Measurements from ENCODE around the gene GPR137C. TPM values are rescaled to one million over a fixed set of nuclear protein-coding genes. Genes with fewer than 3 reads are reported as not detected.

GPR137C gene
- polyA plus RNA-seq, 3 donors from 2014 or later = 0.06 TPM; not detected in 2

GRCh38 chr14:52596861-52597260 is 44.2 kb downstream of the GPR137C start:
- peaks cover 0 to 4% (median 2%) of the 10 kb centered on the region in 6 donors for H3K9me3 Mint-ChIP-seq
- no peak for DNase-seq
- H3K27me3 Mint-ChIP-seq (ENCODE audit: low read depth in 3 of 3) = peaks cover 2 to 11% (median 2%) of the 10 kb centered on the region in 3 donors
- no peaks in the 10 kb centered on the region for H3K4me1 Mint-ChIP-seq
- H3K4me3 Mint-ChIP-seq = no peak overlapping the region
- peaks cover 0 to 8% (median 0%) of the 10 kb centered on the region in 3 donors for H3K36me3 Mint-ChIP-seq
- no peak overlapping the region for H3K27ac Mint-ChIP-seq

- peaks cover 0 to 4% (median under 1%) of the 10 kb centered on the region in 6 donors for H3K9me3 Mint-ChIP-seq
- H3K4me3 Mint-ChIP-seq = no peak overlapping the region
- no peak for DNase-seq
- H3K4me1 Mint-ChIP-seq = no peaks in the 10 kb centered on the region
- peaks cover 2 to 7% (median 2%) of the 10 kb centered on the region in 3 donors for H3K27me3 Mint-ChIP-seq (ENCODE audit: low read depth in 3 of 3)
- H3K36me3 Mint-ChIP-seq = peaks cover 0 to 4% (median 0%) of the 10 kb centered on the region in 3 donors
- no peak overlapping the region for H3K27ac Mint-ChIP-seq
Observed at GRCh38 chr14:52598568-52598967, 45.9 kb downstream of the GPR137C start.

- H3K4me1 Mint-ChIP-seq = no peaks in the 10 kb centered on the region
- no peak for DNase-seq
- no peak overlapping the region for H3K4me3 Mint-ChIP-seq
- peaks cover 0 to 5% (median 0%) of the 10 kb centered on the region in 3 donors for H3K36me3 Mint-ChIP-seq
- no peak overlapping the region for H3K27ac Mint-ChIP-seq
- H3K9me3 Mint-ChIP-seq = peaks cover 0 to 4% (median under 1%) of the 10 kb centered on the region in 6 donors
- peaks cover 2 to 5% (median 3%) of the 10 kb centered on the region in 3 donors for H3K27me3 Mint-ChIP-seq (ENCODE audit: low read depth in 3 of 3)
Observed at GRCh38 chr14:52599974-52600373, 47.3 kb downstream of the GPR137C start.

- H3K27ac Mint-ChIP-seq = no peak overlapping the region
- H3K4me3 Mint-ChIP-seq = no peak overlapping the region
- H3K36me3 Mint-ChIP-seq = peaks cover 0 to 4% (median 3%) of the 10 kb centered on the region in 3 donors
- H3K9me3 Mint-ChIP-seq = peaks cover 0 to 4% (median 0%) of the 10 kb centered on the region in 6 donors
- no peak for DNase-seq
- H3K27me3 Mint-ChIP-seq (ENCODE audit: low read depth in 3 of 3) = peaks cover 0 to 5% (median 4%) of the 10 kb centered on the region in 3 donors
- H3K4me1 Mint-ChIP-seq = no peaks in the 10 kb centered on the region
Observed at GRCh38 chr14:52602131-52602530, 49.5 kb downstream of the GPR137C start.

- Mint-ChIP-seq H3K4me3 (no peak overlapping the region), H3K27ac (no peak overlapping the region), H3K9me3 (peaks cover 0 to 4% (median 0%) of the 10 kb centered on the region in 6 donors), H3K4me1 (no peaks in the 10 kb centered on the region), H3K27me3 (ENCODE audit: low read depth in 3 of 3) (peaks cover 0 to 4% (median 2%) of the 10 kb centered on the region in 3 donors), H3K36me3 (peaks cover 0 to 4% (median 3%) of the 10 kb centered on the region in 3 donors)
- DNase-seq = no peak
Observed at GRCh38 chr14:52607061-52607460, 54.4 kb downstream of the GPR137C start.

GRCh38 chr14:52609445-52610044 is 56.9 kb downstream of the GPR137C start:
- no peak overlapping the region for H3K4me3 Mint-ChIP-seq
- H3K9me3 Mint-ChIP-seq = peaks cover 0 to 4% (median 0%) of the 10 kb centered on the region in 6 donors
- no peak for DNase-seq
- peaks cover 0 to 4% (median 3%) of the 10 kb centered on the region in 3 donors for H3K36me3 Mint-ChIP-seq
- no peak overlapping the region for H3K27ac Mint-ChIP-seq
- H3K27me3 Mint-ChIP-seq (ENCODE audit: low read depth in 3 of 3) = peaks cover 0 to 4% (median 2%) of the 10 kb centered on the region in 3 donors
- H3K4me1 Mint-ChIP-seq = no peaks in the 10 kb centered on the region

DNA sequence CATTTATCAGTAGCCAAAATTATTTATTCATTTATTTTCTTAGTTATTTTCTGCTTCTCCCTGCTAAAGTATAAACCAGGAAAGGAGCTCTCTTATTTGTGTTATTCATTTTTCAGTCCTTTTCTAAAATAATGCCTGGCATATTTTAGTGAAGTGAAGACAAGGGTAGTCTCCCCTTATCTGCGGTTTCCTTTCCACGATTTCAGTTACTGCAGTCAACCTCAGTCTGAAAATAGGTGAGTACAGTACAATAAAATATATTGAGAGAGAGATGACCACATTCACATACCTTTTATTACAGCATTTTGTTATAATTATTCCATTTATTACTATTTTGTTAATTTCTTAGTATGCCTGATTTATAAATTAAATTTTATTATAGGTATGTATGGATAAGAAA is 57.6 kb downstream of the GPR137C start:
- peaks cover 0 to under 1% (median 0%) of the 10 kb centered on the region in 6 donors for H3K9me3 Mint-ChIP-seq
- peaks cover 0 to 2% (median under 1%) of the 10 kb centered on the region in 3 donors for H3K27me3 Mint-ChIP-seq (ENCODE audit: low read depth in 3 of 3)
- no peak for DNase-seq
- H3K36me3 Mint-ChIP-seq = peaks cover 0 to 3% (median under 1%) of the 10 kb centered on the region in 3 donors
- H3K4me3 Mint-ChIP-seq = no peak overlapping the region
- no peaks in the 10 kb centered on the region for H3K4me1 Mint-ChIP-seq
- no peak overlapping the region for H3K27ac Mint-ChIP-seq

DNA sequence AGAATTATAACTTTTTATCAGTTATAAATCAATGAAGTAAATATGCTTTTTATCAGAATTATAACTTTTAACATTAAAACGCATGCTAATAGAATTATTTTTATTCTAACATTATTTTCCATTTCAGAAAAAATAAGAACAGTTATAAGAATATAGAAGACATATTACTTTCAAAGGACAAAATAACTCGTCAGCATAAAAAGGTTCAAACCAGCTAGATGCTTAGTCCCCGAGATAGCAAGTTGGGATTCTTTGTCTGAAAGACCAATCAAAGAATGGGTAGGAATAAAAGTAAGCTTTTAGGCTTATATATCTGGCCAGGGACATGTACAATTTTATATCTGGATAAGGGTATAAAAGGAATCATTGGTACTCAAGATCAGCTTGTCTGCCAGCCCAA is 66.0 kb downstream of the GPR137C start:
- Mint-ChIP-seq H3K4me3 (no peak overlapping the region), H3K4me1 (no peaks in the 10 kb centered on the region), H3K27ac (no peak overlapping the region), H3K27me3 (ENCODE audit: low read depth in 3 of 3) (peaks cover 0 to 2% (median 0%) of the 10 kb centered on the region in 3 donors), H3K36me3 (no peaks in the 10 kb centered on the region), H3K9me3 (peaks cover 0 to 1% (median 0%) of the 10 kb centered on the region in 6 donors)
- DNase-seq = no peak

GRCh38 chr14:52619687-52620086 is 67.1 kb downstream of the GPR137C start:
- H3K36me3 Mint-ChIP-seq = no peaks in the 10 kb centered on the region
- H3K27me3 Mint-ChIP-seq (ENCODE audit: low read depth in 3 of 3) = peaks cover 0 to 2% (median 1%) of the 10 kb centered on the region in 3 donors
- H3K4me3 Mint-ChIP-seq = no peak overlapping the region
- H3K27ac Mint-ChIP-seq = no peak overlapping the region
- H3K4me1 Mint-ChIP-seq = no peaks in the 10 kb centered on the region
- DNase-seq = no peak
- peaks cover 0 to 1% (median 0%) of the 10 kb centered on the region in 6 donors for H3K9me3 Mint-ChIP-seq

- no peaks in the 10 kb centered on the region for H3K4me1 Mint-ChIP-seq
Observed at GRCh38 chr14:52640137-52640536, 87.5 kb downstream of the GPR137C start.

DNA sequence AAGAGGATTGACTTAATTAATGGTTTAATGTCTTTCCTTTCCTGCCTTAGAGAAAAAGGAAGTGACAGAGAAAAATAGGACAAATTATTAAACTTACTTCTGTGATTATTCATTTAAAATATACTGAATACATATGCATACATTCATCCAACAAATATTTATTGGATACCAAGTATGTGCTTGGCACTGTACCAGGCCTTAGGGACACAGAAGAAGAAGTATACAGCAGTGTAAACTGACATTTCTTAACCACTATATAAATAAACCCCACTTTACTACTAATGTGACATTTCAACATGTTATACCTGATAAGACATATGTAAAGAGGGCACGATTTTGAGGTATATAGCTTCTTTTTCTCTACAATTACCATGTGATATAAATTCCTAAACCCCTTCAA is 89.1 kb downstream of the GPR137C start:
- DNase-seq = no peak
- no peaks in the 10 kb centered on the region for H3K27me3 Mint-ChIP-seq (ENCODE audit: low read depth in 3 of 3)
- no peaks in the 10 kb centered on the region for H3K4me1 Mint-ChIP-seq
- no peak overlapping the region for H3K4me3 Mint-ChIP-seq
- H3K36me3 Mint-ChIP-seq = peaks cover 13 to 28% (median 27%) of the 10 kb centered on the region in 3 donors
- no peak overlapping the region for H3K27ac Mint-ChIP-seq
- H3K9me3 Mint-ChIP-seq = peaks cover 0 to 1% (median 0%) of the 10 kb centered on the region in 6 donors

More at GRCh38 chr14:52640137-52640536, 87.5 kb downstream of the GPR137C start:
- H3K36me3 Mint-ChIP-seq = peaks cover 13 to 21% (median 19%) of the 10 kb centered on the region in 3 donors
- H3K4me3 Mint-ChIP-seq = no peak overlapping the region
- H3K27me3 Mint-ChIP-seq (ENCODE audit: low read depth in 3 of 3) = no peaks in the 10 kb centered on the region
- no peak for DNase-seq
- peaks cover 0 to 1% (median 0%) of the 10 kb centered on the region in 6 donors for H3K9me3 Mint-ChIP-seq
- H3K27ac Mint-ChIP-seq = peak overlapping the region in 1 of 6 donors; percentile 24

- Mint-ChIP-seq H3K9me3 (no peaks in the 10 kb centered on the region), H3K4me1 (no peaks in the 10 kb centered on the region), H3K36me3 (peaks cover 15 to 27% (median 22%) of the 10 kb centered on the region in 3 donors), H3K27me3 (ENCODE audit: low read depth in 3 of 3) (no peaks in the 10 kb centered on the region), H3K4me3 (no peak overlapping the region), H3K27ac (no peak overlapping the region)
- no peak for DNase-seq
Observed at GRCh38 chr14:52649511-52649910, 96.9 kb downstream of the GPR137C start.

DNA sequence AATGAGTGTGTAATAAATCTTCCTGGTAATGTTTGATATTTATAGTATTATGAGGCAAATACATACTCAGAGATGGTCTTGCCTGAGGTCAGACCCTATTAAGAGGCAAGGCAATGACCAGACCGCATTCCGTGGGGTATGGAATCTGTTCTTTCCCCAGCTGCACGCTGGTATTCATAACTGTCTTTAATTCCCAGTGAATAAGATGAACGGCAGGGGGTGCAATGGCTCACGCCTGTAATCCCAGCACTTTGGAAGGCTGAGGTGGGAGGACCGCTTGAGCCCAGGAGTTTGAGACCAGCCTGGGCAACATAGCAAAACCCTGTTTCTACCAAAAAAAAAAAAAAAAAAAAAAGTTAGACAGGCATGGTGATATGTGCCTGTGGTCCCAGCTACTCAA is 98.1 kb downstream of the GPR137C start:
- no peaks in the 10 kb centered on the region for H3K9me3 Mint-ChIP-seq
- H3K4me1 Mint-ChIP-seq = no peaks in the 10 kb centered on the region
- no peak for DNase-seq
- no peaks in the 10 kb centered on the region for H3K27me3 Mint-ChIP-seq (ENCODE audit: low read depth in 3 of 3)
- no peak overlapping the region for H3K4me3 Mint-ChIP-seq
- H3K27ac Mint-ChIP-seq = no peak overlapping the region
- peaks cover 20 to 29% (median 22%) of the 10 kb centered on the region in 3 donors for H3K36me3 Mint-ChIP-seq

GRCh38 chr14:52656905-52657304 is 104.3 kb downstream of the GPR137C start:
- Mint-ChIP-seq H3K36me3 (peaks cover 11 to 26% (median 15%) of the 10 kb centered on the region in 3 donors), H3K4me1 (no peaks in the 10 kb centered on the region), H3K9me3 (no peaks in the 10 kb centered on the region), H3K4me3 (no peak overlapping the region), H3K27me3 (ENCODE audit: low read depth in 3 of 3) (no peaks in the 10 kb centered on the region), H3K27ac (no peak overlapping the region)
- no peak for DNase-seq
